Endometrium (tissue), 2 donors: ENCODE results near the gene ATP6V0A4.

ENCODE experiments used
- FAIRE-seq: peaks from 2 replicates; lab custom pipeline; 2012; peaks lifted over from hg19 to GRCh38; lab: Jason Lieb, UNC
- donor health status: control.
- donor health status: control.

ATP6V0A4 gene

DNA sequence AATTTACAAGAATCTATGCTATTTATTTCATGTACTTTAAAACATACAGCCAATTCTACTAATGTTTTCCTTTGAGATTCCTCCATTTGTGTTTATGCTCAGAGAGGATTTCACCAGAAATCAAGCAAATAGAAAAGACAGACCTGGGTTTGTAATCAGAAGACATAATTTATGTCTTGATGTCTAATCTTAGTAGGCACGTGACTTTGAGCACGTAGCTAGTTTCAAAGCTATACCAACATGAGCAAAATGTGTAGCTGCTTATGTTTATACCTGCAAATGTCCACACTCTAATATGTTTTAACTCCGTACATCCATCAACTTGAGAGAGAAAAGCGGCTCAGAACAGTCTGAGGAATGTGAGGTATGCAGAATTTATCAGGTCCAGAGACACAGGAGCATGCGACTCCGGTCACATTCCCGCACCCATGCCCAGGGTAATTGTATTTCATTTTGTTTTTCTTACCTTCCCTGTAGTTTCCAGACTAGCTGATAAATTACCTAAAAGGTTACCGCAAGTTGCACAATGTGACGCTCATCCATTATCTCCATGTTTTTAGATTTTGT lies 136.8 kb downstream of the ATP6V0A4 start:
- no peak for FAIRE-seq

DNA sequence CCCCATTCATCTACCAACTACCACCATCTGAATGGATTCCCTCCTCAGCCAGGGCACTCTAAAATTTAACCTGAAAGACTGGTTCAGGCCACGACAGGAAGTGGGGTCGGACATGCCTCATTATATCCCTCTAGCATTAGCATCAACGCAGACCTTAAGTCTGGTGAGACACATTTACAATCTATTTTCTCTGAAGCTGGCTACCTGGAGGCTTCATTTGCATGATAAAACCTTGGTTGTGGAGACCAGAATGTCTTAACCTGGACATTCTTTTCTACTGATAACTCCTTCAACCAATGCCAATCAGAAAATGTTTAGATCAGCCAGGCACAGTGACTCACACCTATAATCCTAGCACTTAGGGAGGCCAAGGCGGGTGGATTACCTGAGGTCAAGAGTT lies 139.1 kb downstream of the ATP6V0A4 start:
- FAIRE-seq = no peak

DNA sequence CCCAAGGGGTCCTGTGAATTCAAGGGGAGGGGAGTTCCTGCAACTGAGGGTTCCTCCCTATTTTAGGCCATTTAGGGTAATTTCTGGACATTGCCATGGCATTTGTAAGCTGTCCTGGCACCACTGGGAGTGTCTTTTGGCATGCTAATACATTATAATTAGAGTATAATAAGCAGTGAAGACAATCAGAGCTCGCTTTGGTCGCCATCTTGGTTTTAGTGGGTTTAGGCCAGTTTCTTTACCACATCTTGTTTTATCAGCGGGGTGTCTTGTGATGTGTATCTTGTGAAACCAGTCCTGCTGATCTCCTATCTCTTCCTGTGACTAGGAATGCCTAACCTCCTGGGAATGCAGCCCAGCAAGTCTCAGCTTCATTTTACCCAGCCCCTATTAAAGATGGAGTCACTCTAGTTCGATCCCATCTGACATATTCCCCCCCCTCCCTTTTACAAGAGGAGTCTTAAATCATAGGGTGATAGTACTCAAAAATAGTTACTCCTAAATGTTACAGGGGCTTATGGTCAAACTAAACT lies 140.1 kb downstream of the ATP6V0A4 start:
- no peak for FAIRE-seq

- no peak for FAIRE-seq
Measured at GRCh38 chr7:138656952-138657351, 141.0 kb downstream of the ATP6V0A4 start.
